K562 (cell line): Measurements from ENCODE around the gene HHLA2. TPM values are rescaled to one million over a fixed set of nuclear protein-coding genes. Genes with fewer than 3 reads are reported as not detected.

Experiments used
- ADNP ChIP-seq: fragments of 200-800 bp; sonication (Bioruptor generic); IDR thresholded peaks from 2 replicates; pipeline ENCODE4 v1.6.1; 2016; ENCODE audit warnings: missing genetic modification characterization, missing compliant biosample characterization
- FIP1L1 ChIP-seq: fragments of 200-400 bp; formaldehyde crosslinking; IDR thresholded peaks from 2 replicates; pipeline ENCODE4 v1.6.1; 2018; ENCODE audit warnings: mild to moderate bottlenecking, low read depth, low read length; ENCODE audit not compliant: poor library complexity, severe bottlenecking
- LEF1 ChIP-seq: fragments of 450-650 bp; IDR thresholded peaks from 2 replicates; pipeline ENCODE4 v1.6.1; 2016; ENCODE audit warnings: mild to moderate bottlenecking
- MED1 ChIP-seq: sonication (generic); formaldehyde crosslinking; IDR thresholded peaks from 2 replicates; pipeline ENCODE4 v1.8.1; 2023; ENCODE audit warnings: missing genetic modification reagents, borderline replicate concordance
- NBN ChIP-seq: fragments of 450-650 bp; IDR thresholded peaks from 2 replicates; pipeline ENCODE4 v1.6.1; 2016; ENCODE audit warnings: low read depth, mild to moderate bottlenecking
- PML ChIP-seq: IDR thresholded peaks from 2 replicates; pipeline ENCODE4 v1.6.1; 2012; ENCODE audit warnings: low read length, inconsistent platforms
- ZNF253 ChIP-seq: fragments of 250-450 bp; sonication (Bioruptor Pico); conservative IDR thresholded peaks from 2 replicates; pipeline ENCODE4 v1.6.1; 2021; ENCODE audit warnings: mild to moderate bottlenecking
- polyA plus RNA-seq, 8 experiments: library from polyadenylated mRNA; depleted of rRNA in 4 of 8; stranded (reverse) in 5 of 8; unstranded in 3 of 8; fragments of >200 nt; fragmentation: Nextera tagmentation in 2 of 8; fragmentation: Illumina TruSeq in 1 of 8; extraction: Ambion mirVana in 2 of 8; extraction: Trizol in 1 of 8; gene quantifications; 2 replicates each; pipeline versions ENCODE4 v1.2.1 to v1.2.3, GENCODE V29; 2011 to 2014; ENCODE audit warnings: inconsistent platforms in 1 of 8, missing spikeins in 1 of 8
- total RNA-seq, 7 experiments: library from RNA; depleted of rRNA in 6 of 7; stranded (reverse); fragments of >200 nt in 6 of 7; fragmentation: Illumina TruSeq in 2 of 7; extraction: Trizol in 2 of 7; gene quantifications; 2 replicates each; pipeline versions ENCODE4 v1.2.1 to v1.2.3, GENCODE V29; 2011 to 2021; ENCODE audit warnings: low replicate concordance in 1 of 7
- TF ChIP-seq, protein P1 (sequence below): fragments of 250-450 bp; sonication (Bioruptor Pico); IDR thresholded peaks from 2 replicates; pipeline ENCODE4 v1.8.0; 2022; ENCODE audit warnings: inconsistent platforms
- TF ChIP-seq, protein P2 (sequence below): fragments of 450-650 bp; IDR thresholded peaks from 2 replicates; pipeline ENCODE4 v1.6.1; 2018; ENCODE audit not compliant: partially characterized antibody
- TF ChIP-seq, protein P3 (sequence below): sonication (generic); formaldehyde crosslinking; IDR thresholded peaks from 2 replicates; pipeline ENCODE4 v1.5.0; 2020; ENCODE audit warnings: missing genetic modification reagents

The HHLA2 gene
- total and polyA plus RNA-seq, 9 of the 15 experiments (the other 6 are each of a cell fraction or from before 2014, with no cell fraction given): 0.04 TPM; not detected in 7

DNA sequence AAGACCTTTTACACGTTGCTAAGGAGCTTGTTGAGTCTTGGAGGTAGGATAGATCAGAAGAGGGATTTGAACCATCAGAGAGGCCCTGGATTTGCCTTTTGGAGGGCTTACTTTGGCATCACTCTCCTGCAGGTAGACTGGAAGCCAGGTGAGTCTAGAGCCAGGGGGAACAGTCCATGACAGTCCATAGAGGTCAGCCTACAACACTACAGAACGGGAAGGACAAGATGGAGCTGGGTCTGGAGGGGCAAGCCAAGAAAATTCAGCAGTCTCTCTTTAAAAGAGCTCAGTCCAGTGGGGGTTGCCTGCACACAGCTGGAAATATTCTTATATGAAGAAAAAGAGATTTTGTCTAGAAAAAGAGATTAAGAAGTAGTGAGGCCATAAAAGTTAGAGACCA, 60.7 kb downstream of the HHLA2 start (continued):
- TF ChIP-seq ZNF253 (CRISPR knock-in tag) (no peak), NBN (no peak), LEF1 (no peak), FIP1L1 (no peak), MED1 (no peak), PML (no peak), ADNP (tag) (no peak)
- TF ChIP-seq, protein P1, sequence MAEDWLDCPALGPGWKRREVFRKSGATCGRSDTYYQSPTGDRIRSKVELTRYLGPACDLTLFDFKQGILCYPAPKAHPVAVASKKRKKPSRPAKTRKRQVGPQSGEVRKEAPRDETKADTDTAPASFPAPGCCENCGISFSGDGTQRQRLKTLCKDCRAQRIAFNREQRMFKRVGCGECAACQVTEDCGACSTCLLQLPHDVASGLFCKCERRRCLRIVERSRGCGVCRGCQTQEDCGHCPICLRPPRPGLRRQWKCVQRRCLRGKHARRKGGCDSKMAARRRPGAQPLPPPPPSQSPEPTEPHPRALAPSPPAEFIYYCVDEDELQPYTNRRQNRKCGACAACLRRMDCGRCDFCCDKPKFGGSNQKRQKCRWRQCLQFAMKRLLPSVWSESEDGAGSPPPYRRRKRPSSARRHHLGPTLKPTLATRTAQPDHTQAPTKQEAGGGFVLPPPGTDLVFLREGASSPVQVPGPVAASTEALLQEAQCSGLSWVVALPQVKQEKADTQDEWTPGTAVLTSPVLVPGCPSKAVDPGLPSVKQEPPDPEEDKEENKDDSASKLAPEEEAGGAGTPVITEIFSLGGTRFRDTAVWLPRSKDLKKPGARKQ (CRISPR knock-in tag): no peak
- TF ChIP-seq, protein P2, sequence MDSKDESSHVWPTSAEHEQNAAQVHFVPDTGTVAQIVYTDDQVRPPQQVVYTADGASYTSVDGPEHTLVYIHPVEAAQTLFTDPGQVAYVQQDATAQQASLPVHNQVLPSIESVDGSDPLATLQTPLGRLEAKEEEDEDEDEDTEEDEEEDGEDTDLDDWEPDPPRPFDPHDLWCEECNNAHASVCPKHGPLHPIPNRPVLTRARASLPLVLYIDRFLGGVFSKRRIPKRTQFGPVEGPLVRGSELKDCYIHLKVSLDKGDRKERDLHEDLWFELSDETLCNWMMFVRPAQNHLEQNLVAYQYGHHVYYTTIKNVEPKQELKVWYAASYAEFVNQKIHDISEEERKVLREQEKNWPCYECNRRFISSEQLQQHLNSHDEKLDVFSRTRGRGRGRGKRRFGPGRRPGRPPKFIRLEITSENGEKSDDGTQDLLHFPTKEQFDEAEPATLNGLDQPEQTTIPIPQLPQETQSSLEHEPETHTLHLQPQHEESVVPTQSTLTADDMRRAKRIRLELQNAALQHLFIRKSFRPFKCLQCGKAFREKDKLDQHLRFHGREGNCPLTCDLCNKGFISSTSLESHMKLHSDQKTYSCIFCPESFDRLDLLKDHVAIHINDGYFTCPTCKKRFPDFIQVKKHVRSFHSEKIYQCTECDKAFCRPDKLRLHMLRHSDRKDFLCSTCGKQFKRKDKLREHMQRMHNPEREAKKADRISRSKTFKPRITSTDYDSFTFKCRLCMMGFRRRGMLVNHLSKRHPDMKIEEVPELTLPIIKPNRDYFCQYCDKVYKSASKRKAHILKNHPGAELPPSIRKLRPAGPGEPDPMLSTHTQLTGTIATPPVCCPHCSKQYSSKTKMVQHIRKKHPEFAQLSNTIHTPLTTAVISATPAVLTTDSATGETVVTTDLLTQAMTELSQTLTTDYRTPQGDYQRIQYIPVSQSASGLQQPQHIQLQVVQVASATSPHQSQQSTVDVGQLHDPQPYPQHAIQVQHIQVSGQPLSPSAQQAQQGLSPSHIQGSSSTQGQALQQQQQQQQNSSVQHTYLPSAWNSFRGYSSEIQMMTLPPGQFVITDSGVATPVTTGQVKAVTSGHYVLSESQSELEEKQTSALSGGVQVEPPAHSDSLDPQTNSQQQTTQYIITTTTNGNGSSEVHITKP: no peak
- TF ChIP-seq, protein P3, sequence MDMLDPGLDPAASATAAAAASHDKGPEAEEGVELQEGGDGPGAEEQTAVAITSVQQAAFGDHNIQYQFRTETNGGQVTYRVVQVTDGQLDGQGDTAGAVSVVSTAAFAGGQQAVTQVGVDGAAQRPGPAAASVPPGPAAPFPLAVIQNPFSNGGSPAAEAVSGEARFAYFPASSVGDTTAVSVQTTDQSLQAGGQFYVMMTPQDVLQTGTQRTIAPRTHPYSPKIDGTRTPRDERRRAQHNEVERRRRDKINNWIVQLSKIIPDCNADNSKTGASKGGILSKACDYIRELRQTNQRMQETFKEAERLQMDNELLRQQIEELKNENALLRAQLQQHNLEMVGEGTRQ (CRISPR knock-in tag): no peak
